Thoracic aorta (tissue), 2 donors: ENCODE data around the gene STH. TPM values are rescaled to one million over a fixed set of nuclear protein-coding genes. Genes with fewer than 3 reads are reported as not detected.

ENCODE experiments used
- ATAC-seq: fragments of 150-250 bp; one replicate; pipeline ENCODE4 v1.8.0; 2017; ENCODE audit warnings: low read depth; ENCODE audit not compliant: insufficient number of reproducible peaks, low FRiP score
- DNase-seq: peaks from one replicate; pipeline ENCODE4 v3.0.0-alpha.2; 2020; ENCODE audit warnings: low spot score
- H3K27ac ChIP-seq, 2 donors: fragments of 200-600 bp; sonication (generic); 1 replicate in 1 of 2; 2 replicates in 1 of 2; pipeline ENCODE4 v1.5.1; 2016; ENCODE audit warnings: mild to moderate bottlenecking in 2 of 2, moderate library complexity in 2 of 2
- H3K27me3 ChIP-seq: fragments of 200-600 bp; sonication (generic); replicated peaks from 2 replicates; pipeline ENCODE4 v1.6.0; 2016; ENCODE audit warnings: mild to moderate bottlenecking; ENCODE audit not compliant: insufficient read depth
- H3K36me3 ChIP-seq: fragments of 200-600 bp; sonication (generic); one replicate; pipeline ENCODE4 v1.5.1; 2016
- H3K4me1 ChIP-seq, 2 donors: fragments of 200-600 bp; sonication (generic); 1 replicate in 1 of 2; 2 replicates in 1 of 2; pipeline versions ENCODE4 v1.5.1 to v1.6.0; 2016; ENCODE audit warnings: low read depth in 2 of 2, mild to moderate bottlenecking in 1 of 2; ENCODE audit not compliant: control insufficient read depth in 1 of 2
- H3K4me3 ChIP-seq: fragments of 200-600 bp; sonication (generic); 2 replicates; pipeline ENCODE4 v1.5.1; 2016; ENCODE audit warnings: mild to moderate bottlenecking
- H3K9me3 ChIP-seq: fragments of 200-600 bp; sonication (generic); 2 replicates; pipeline ENCODE4 v1.5.1; 2016
- CTCF ChIP-seq: fragments of 200-600 bp; sonication (generic); IDR thresholded peaks from one replicate; pipeline ENCODE4 v1.5.1; 2019; ENCODE audit warnings: antibody characterized with exemption
- total RNA-seq, 2 donors: library from RNA; depleted of rRNA; stranded (reverse); fragments of >200 nt; gene quantifications; one replicate each; pipeline versions ENCODE4 v1.1.0 to v1.2.3, GENCODE V29; 2016

The STH gene
- total RNA-seq, 2 donors from 2014 or later, result not detected

GRCh38 chr17:46035112-46035818 lies 36.2 kb downstream of the STH start:
- Histone ChIP-seq H3K4me1 (peaks cover 0 to 8% of the 10 kb centered on the region in 2 donors), H3K9me3 (no peaks in the 10 kb centered on the region), H3K36me3 (peaks cover 80% of the 10 kb centered on the region), H3K4me3 (no peak overlapping the region), H3K27me3 (no peaks in the 10 kb centered on the region), H3K27ac (no peak overlapping the region)
- TF ChIP-seq CTCF, result no peak
- ATAC-seq (no peak), DNase-seq (no peak)

GRCh38 chr17:46036491-46036890 lies 37.4 kb downstream of the STH start:
- DNase-seq, result no peak
- no peak for TF ChIP-seq CTCF
- H3K36me3 ChIP-seq, result peaks cover 69% of the 10 kb centered on the region

GRCh38 chr17:46037722-46038255 lies 38.7 kb downstream of the STH start:
- DNase-seq (no peak), ATAC-seq (no peak)
- peaks cover 0 to 8% of the 10 kb centered on the region in 2 donors for H3K4me1 ChIP-seq
- no peaks in the 10 kb centered on the region for H3K9me3 ChIP-seq
- TF ChIP-seq CTCF, result no peak
- H3K4me3 ChIP-seq, result no peak overlapping the region
- peaks cover 56% of the 10 kb centered on the region for H3K36me3 ChIP-seq
- no peaks in the 10 kb centered on the region for H3K27me3 ChIP-seq
- H3K27ac ChIP-seq, result no peak overlapping the region

More at GRCh38 chr17:46036491-46036890, 37.4 kb downstream of the STH start:
- ATAC-seq, result no peak
- H3K4me1 ChIP-seq, result peaks cover 0 to 8% of the 10 kb centered on the region in 2 donors
- H3K4me3 ChIP-seq, result no peak overlapping the region
- H3K9me3 ChIP-seq, result no peaks in the 10 kb centered on the region
- H3K27me3 ChIP-seq, result no peaks in the 10 kb centered on the region
- H3K27ac ChIP-seq, result no peak overlapping the region

- TF ChIP-seq CTCF, result no peak
- ATAC-seq, result no peak
- Histone ChIP-seq H3K27me3 (no peaks in the 10 kb centered on the region), H3K4me1 (peaks cover 0 to 8% of the 10 kb centered on the region in 2 donors), H3K9me3 (no peaks in the 10 kb centered on the region), H3K27ac (no peak overlapping the region), H3K4me3 (no peak overlapping the region), H3K36me3 (peaks cover 49% of the 10 kb centered on the region)
- DNase-seq, result no peak
Measured at GRCh38 chr17:46038414-46038813, 39.4 kb downstream of the STH start.

GRCh38 chr17:46038937-46039336 lies 39.9 kb downstream of the STH start:
- Histone ChIP-seq H3K4me3 (no peak overlapping the region), H3K9me3 (no peaks in the 10 kb centered on the region), H3K36me3 (peaks cover 44% of the 10 kb centered on the region), H3K4me1 (peaks cover 0 to 12% of the 10 kb centered on the region in 2 donors), H3K27ac (no peak overlapping the region), H3K27me3 (no peaks in the 10 kb centered on the region)
- no peak for TF ChIP-seq CTCF
- DNase-seq (no peak), ATAC-seq (no peak)
